Renal cortical epithelial cell (primary cell): Measurements from ENCODE around the gene LUC7L2. TPM values are rescaled to one million over a fixed set of nuclear protein-coding genes. Genes with fewer than 3 reads are reported as not detected.
"Not testable (repeated sequence)": the region's sequence is repeated elsewhere in the genome, so short reads cannot be mapped to it uniquely, and the experiment has no call there.

Experiments
- DNase-seq: peaks from one replicate; pipeline ENCODE4 v3.0.0-alpha.2; 2011; ENCODE audit warnings: low read depth
- total RNA-seq: library from RNA; depleted of rRNA; stranded (reverse); fragments of >200 nt; gene quantifications from 2 replicates; pipeline ENCODE4 v1.2.3, GENCODE V29; 2014

The LUC7L2 gene
- total RNA-seq, 1 donor from 2014 or later = 81.0 TPM

DNA sequence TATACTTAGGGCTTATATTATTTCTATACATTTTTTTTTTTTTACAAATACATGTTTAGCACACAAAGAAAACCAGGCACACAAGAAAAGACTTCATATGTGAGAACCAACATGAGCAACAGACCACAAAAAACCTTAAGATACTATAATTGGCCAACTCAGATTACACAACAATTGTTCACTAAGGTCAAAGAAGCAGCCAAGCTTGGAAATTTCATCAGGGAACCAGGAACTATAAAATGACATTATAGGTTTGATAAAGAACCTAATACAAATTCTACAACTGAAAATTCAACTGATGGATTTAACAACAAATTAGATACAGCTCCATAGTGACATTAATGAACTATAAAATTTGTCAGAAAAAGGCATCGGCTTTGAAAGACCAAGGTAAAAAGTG is 4.4 kb upstream of the LUC7L2 start:
- peak; percentile 78 for DNase-seq

DNA sequence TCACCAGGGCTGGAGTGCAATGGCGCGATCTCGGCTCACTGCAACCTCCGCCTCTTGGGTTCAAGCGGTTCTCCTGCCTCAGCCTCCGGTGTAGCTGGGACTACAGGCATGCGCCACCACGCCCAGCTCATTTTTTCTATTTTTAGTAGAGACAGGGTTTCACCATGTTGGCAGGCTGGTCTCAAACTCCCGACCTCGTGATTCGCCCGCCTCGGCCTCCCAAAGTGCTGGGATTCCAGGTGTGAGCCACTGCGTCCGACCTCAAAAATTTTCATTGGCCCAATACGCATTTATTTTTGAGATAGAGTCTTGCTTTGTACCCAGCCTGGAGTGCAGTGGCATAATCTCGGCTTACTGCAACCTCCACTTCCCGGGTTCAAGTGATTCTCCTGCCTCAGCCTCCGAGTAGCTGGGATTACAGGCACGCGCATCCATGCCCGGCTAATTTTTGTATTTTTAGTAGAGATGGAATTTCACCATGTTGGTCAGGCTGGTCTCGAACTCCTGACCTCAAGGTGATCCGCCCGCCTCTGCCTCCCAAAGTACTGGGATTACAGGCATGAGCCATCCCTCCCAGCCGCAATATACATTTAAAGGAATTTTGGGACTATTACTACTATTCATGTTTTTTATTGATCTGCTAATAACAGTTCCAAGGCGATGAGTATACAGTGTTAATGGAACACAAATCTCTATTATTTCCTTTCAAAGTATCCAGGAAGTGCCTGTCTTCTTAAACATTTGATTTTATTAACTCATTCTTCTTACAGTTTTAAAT is 1.8 kb upstream of the LUC7L2 start:
- not testable (repeated sequence) for DNase-seq

DNA sequence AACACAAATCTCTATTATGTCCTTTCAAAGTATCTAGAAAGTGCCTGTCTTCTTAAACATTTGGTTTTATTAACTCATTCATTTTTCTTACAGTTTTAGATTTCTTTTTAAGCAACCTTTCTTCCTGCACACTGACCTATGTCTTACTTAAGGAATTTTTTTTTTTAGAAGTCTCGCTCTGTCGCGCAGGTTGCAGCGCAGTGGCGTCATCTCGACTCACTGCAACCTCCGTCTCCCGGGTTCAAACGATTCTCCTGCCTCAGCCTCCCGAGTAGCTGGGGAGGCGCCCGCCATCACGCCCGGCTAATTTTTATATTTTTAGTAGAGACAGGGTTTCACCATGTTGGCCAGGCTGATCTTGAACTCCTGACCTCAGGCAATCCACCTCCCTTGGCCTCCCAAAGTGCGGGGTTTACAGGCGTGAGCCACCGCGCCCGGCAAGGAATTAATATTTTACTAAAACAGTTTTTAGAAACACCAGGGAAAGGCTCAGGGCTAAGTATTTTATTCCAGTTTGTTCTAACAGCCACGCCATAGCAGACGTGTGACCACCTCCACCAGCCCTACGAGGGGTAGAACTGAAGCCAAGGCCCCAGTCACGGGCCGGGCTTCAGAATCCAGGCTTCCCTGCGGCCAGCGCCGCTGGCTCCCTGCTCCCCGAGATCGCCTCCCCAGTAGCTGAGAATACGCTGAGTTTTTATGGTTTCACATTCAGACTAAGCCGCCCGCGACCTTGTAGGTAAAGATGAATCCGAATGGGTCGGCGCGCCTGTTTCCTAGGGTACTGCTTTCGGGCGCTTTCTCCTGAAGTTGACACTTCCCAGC is 941 bp upstream of the LUC7L2 start:
- peak; percentile 59 for DNase-seq

DNA sequence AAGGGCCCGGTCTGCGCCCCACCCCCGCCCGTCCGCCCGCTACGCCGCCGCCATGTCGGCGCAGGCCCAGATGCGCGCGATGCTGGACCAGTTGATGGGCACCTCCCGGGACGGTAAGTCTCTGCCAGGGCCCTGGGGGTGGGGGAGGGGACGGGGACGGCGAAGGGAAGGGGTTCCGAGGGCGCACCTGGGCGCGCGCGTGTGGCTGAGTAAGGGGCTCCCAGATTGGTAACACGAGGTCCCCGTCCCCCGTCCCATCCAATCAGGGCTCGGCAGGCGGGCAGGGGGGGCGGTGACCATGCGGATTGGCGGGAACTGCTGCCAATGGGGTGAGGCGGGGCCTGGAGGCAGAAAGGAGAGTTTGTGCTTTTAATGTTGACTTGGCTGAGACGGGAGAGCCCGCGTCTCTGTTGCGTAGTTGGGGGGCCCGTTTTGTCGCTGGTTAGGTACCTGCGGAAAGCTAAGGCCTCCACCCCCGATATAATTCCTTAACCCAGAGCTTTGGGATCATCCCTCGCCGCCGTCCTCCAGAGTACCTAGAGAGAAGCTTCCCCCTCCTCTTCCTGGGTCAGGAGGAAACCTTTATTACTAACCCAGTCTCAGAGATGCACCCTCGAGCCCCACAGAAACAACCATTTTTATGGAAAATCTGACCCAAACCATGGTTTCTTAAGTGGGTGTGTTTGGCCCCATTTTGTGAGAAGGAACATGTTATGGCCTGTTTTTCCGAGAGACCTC is 685 bp downstream of the LUC7L2 start:
- DNase-seq = peak; percentile 82

DNA sequence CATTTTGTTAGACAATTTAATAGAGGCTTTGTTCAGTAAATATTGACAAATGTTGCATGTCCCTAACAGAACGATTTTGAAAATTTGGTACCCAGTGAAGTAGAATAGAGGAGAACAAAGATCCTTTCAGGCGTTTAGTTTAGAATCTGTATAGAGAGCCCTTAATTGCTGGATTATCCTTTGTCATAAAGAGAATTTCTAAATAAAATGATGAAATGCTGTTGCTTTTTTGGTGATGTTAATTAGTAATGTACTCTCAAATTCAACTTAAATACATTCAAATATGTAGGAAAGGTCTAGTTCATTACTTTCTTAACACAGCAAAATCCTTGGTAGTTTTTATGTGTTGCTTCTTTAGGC is 1.2 kb downstream of the LUC7L2 start:
- no peak for DNase-seq

DNA sequence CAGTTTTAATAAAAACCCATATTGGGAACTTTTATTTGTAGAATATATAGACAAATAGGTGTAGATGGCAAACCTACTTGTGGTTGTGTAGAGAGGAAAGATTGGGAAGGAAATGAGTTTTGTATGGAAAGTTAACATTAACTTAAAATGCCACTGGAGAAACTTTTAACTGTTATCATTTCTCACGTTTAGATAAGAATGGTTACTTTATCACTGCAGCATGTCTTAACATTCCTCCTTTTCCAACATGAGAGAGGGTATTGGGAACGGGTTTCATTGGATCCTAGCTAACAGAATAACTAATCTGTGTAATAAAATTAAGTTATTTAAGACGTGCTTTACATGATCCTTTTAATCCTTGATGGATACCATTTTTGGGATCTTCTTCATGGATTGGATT is 1.8 kb downstream of the LUC7L2 start:
- no peak for DNase-seq

DNA sequence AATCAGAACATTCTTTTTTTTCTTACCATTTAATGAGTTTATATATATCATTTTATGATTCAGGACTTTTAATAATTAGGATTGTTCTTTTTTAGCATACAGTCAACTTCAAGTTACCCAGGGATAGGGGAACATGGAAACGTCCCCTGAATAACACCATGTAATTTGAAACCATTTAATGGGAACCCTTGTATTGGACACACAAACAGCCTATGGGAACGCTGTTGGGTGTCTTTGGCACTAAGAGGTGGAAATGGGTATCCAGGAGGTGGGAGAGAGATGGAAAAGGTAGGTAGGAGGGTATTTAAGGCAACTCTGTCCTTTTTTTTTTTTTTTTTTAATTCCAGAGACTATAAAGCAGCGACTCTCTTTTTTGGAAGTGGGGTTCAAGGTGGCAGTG is 2.6 kb downstream of the LUC7L2 start:
- DNase-seq = peak; percentile 40

DNA sequence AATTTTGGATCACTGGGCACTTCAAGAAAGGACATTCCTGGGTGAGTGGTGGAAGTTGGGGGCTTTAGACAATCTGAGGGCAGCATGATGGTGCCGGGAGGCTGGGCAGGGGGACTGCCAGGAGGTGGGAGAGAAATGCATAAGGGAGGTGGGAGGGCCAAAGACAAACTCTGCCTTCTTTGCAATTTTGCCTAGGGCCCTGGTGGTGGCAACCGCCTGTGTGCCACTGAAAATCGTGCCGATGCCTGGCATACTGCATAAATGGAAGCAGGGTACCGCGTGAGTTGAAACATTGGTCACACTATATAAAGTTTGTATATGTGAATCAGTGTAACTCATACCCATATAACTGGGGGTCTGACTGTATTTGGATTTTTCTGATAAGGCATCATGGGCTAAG is 3.3 kb downstream of the LUC7L2 start:
- no peak for DNase-seq

DNA sequence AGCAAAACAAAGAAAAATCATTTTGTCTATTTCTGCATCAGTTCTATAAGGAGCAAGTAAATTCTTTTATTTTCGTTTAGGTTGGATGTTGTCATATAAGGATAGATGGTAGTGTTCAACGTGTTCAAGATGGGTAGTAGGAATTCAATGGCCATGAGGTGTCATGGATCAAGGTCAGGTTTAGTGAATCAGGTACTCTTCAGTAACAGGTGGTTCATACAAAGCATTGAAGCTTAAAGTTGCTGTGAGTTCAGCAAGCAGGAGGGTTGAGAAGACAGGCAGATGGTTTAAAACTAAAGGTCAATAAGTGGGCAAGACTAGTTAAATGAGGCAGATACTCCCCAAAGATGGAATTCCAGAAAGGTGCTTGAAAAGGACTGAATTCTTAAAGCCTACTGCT is 5.6 kb downstream of the LUC7L2 start:
- DNase-seq = no peak

DNA sequence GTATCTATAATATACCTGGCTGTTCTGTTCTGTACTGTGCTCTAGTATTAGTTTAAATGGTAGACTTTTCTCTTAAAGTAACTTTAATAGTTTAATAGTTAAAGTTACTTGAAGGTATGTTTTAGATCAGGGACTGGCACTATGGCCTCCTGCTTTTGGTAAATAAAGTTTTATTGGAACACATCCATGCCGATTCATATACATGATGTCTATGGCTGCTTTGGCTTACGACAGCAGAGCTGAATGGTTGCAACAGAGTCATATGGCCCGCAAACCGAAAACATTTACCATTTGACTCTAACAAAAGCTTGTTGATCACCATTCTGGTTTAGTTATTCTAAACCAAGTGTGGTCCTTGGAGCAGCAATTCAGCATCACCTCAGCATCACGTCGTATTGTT is 6.7 kb downstream of the LUC7L2 start:
- DNase-seq = no peak

DNA sequence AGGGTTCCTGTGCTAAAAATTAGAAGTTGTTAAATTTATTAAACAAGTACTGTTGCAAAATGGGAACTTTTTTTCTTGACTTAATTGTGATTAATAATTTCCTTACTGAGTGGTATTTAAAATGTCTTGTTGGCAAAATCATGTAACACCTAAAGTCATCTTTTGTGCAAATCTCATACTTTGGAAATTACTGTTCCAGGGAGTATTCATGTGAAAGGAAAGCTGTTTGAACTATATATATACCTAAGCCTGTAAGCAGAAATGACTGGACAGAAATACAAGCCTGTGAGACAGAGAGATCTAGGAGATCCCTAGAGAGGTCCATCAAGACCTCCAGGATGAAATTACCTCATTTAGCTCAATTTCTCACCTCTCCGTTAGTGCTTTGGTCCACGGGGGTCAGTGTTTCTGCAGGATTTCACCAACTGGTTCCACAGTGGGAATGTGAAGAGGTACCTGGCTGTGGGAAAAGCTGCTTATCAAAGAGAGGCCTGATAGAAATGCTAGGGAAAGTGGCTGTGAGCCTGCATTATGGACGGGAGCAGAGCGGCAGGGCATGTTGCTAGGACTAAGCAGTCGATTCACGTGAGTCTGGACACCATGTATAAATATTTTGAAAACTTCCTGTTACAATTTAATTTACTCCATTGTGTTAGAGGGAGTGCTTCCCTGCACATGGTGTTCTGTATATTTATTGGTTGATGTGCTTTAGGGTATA is 7.9 kb downstream of the LUC7L2 start:
- DNase-seq = no peak

DNA sequence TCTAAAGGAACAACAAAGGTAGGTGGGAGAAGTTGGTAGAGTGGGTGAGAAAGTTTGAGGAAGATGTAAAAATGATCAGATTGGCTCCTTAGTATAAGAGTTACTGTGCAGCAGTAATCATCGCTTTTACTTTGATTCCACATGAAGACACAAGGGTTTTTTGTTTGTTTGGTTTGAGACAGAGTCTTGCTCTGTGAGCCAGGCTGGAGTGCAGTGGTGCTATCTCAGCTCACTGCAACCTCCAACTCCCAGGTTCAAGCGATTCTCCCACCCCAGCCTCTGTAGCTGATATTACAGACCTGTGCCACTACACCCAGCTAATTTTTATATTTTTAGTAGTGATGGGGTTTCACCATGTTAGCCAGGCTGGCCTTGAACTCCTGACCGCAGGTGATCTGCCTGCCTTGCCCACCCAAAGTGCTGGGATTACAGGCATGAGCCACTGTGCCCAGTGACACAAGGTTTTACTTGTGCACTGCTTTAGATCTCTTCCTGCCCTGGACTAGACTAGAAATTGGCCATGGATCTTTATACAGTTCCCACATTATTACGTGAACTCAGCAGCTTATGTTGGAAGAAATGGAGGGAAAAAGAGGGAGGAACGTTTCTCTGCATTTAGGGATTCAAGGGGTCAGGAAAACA is 10.7 kb downstream of the LUC7L2 start:
- DNase-seq = no peak

DNA sequence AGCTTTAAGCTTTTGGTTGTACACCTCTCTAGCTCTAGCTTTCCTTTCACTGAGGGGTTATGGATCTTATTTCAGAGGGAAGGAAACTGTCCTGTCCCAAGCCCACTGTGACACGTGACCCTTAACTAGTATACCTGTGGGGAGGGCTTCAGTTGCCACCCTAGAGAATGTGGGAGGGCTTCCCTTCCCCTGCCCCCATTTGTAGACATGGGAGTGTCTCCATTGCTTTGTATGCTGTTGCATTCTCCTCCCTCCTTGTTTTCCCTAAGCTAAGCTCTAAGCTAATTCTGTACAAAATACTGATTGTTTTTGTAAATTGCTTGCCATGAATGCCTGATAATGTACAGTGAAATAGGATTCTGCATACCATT is 11.2 kb downstream of the LUC7L2 start:
- no peak for DNase-seq

DNA sequence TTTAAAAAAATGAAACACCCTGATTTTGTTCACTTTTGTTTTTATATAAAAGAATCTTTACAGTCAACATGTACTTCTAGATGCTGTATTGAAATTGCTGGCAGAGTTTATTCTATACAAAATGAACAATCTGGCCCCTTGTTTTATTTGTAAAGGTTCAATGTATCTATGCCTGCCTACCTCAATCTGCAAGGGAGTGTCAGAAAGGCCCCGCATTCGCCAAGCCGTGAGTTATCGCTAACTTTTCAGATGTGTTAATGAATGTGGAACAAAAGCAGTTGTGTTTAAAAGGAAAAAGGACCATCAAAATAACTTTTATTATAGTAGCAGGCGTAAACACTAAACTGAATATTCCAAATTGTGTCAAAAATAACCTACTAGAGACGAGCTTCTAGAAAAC is 14.6 kb downstream of the LUC7L2 start:
- no peak for DNase-seq

DNA sequence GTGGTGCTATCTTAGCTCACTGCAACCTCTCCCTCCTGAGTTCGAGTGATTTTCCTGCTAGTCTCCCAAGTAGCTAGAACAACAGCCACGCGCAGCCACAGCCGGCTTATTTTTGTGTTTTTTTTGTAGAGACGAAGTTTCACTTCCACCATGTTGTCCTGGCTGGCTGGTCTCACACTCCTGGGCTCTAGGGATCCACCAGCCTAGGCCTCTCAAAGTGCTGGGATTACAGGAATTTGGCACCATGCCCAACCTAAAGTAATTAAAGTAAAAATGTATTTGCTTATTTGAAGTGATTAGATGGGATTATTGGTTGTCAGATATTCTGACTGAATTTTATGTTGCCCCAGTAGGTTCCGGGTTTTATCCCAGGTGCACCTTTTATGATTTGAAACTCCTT is 22.7 kb downstream of the LUC7L2 start:
- no peak for DNase-seq

DNA sequence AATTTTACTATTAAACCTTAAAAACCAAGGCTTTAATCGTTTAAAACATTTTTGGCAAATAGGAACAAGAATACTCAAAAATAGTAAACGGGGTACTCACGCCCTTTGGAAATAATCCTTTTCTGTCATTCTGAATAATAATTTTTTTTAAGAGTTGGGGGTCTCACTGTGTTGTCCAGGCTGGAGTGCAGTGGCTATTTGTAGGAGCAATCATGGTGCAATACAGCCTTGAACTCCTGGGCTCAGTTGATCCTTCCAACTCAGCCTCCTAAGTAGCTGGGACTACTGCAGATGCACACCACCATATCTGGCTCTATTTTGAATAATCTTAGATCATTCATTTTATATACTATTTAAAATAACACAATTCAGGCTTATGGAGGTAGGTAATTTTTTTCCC is 24.9 kb downstream of the LUC7L2 start:
- no peak for DNase-seq

DNA sequence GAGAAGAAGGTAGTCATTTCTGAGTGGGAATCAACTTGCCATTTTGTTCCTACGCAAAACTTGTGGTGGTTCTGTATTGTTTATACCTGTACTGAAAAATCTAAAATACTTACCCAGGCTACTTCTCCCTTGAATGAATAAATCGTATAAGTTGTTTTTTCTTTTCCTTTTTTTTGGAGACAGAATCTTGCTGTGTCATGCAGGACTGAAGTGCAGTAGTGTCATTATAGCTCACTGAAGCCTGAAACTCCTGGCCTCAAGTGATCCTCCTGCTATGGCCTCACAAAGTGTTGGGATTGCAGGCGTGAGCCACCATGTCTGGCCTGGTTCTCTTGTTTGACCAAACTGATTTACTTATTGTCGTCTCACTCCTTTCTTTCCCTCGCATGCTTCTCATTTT is 27.9 kb downstream of the LUC7L2 start:
- peak; percentile 5 for DNase-seq

DNA sequence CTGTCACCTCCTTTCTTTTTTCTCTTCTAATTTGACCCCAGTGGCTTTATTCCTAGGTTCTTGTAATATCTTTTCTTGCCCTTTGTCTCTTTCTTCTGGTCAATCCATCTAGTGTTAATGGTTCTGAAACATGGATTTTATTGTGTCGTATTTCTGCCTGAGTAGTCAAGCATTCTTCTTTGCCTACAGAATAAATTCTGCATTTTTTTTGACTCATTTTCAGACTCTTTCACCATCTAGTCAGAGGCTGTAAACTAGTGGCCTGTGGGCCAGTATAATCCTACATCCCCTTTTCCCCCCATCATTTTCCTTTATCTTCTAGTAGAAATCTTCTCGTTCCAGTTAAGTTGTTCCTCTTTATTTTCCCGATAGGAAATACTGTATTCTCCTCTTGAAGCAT is 29.4 kb downstream of the LUC7L2 start:
- DNase-seq = peak; percentile 3

DNA sequence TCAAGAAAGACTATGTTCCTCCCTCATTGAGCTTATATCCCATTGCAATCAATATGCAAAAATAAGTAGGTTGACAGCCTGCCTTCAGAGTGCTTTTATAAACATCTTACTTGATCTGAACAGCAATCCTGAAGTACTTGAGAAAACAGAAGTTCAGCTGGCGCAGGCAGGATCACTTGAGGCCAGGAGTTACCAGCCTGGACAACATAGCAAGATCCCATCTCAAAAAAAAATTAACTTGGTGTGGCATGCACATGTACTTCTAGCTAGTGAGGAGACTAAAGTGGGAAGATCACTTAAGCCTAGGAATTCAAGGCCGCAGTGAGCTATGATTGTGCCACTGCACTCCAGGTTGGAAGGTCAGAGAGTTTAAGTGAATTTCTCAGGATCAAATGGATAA is 30.1 kb downstream of the LUC7L2 start:
- no peak for DNase-seq

DNA sequence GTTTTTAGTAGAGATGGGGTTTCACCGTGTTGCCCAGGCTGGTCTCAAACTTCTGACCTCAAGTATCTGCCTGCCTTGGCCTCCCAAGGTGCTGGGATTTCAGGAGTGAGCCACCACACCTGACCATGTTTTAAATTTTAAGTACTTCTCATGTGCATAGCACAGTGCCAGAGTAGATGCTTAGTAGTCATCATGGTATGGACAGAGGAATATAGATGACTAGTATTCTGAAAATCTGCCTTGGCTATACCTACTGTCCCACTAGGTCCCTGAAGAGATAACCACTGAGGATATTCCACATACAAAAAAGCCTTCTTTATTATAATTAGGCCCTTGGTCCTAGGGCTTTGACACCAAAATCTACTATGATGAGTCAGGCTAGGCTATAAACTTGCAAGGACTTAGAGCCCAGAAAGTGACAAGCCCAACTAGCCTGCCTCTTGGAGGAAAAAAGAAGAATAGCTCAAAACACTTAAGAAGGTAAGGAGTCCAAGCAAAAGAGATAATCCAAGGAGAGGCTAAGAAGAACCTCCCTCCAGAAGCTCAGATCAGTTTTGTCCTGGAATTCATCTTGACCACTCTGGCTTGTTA is 34.0 kb downstream of the LUC7L2 start:
- DNase-seq = peak; percentile 11

DNA sequence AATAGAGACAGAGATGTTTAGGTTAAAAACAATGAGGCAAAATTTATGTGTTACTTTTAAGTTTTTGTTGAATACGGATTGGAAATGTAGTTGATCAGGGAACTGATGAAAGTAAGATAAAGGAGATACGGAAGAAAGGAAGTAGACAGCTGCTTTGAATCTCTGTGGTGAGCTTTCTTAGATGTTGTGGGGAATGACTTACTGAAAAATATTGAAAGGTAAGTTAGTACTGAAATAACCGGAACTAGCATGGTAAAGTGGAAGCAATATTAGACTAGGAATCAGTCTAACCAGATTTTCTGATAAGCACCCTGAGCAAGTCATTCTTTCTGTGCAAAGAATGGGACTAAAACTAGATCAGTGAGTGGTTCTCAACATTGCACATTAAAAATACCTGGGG is 34.8 kb downstream of the LUC7L2 start:
- no peak for DNase-seq
